Stimulated activated CD4-positive, alpha-beta T cell treated with anti-CD3 and anti-CD28 coated beads, Interleukin-1b, Interleukin-23, amount 100 ng/mL, for 48 hours (primary cell): ENCODE data around the gene CT47C1.

Experiments used
- DNase-seq: peaks from one replicate; pipeline ENCODE4 v3.0.0-alpha.2; 2020

The CT47C1 gene

GRCh38 chrX:119075270-119076025 is 2.7 kb downstream of the CT47C1 start:
- no peak for DNase-seq

- no peak for DNase-seq
These were observed 9.5 kb downstream of the CT47C1 start for GRCh38 chrX:119082278-119082677.

- no peak for DNase-seq
These were observed 12.0 kb downstream of the CT47C1 start for GRCh38 chrX:119084766-119085165.

GRCh38 chrX:119087121-119087520 is 14.3 kb downstream of the CT47C1 start:
- DNase-seq, result no peak

- DNase-seq, result no peak
These were observed 16.8 kb downstream of the CT47C1 start for GRCh38 chrX:119089619-119090018.

- DNase-seq, result no peak
These were observed 17.8 kb downstream of the CT47C1 start for GRCh38 chrX:119090627-119091026.

- DNase-seq, result no peak
These were observed 21.4 kb downstream of the CT47C1 start for GRCh38 chrX:119093991-119094735.

- no peak for DNase-seq
These were observed 22.0 kb downstream of the CT47C1 start for GRCh38 chrX:119094819-119095218.

- no peak for DNase-seq
These were observed 23.1 kb downstream of the CT47C1 start for GRCh38 chrX:119095936-119096335.

GRCh38 chrX:119101168-119101567 is 28.4 kb downstream of the CT47C1 start:
- no peak for DNase-seq

GRCh38 chrX:119105826-119106225 is 33.0 kb downstream of the CT47C1 start:
- DNase-seq, result no peak

GRCh38 chrX:119107206-119107605 is 34.4 kb downstream of the CT47C1 start:
- no peak for DNase-seq

GRCh38 chrX:119118780-119119395 is 46.1 kb downstream of the CT47C1 start:
- peak; percentile 36 for DNase-seq

- no peak for DNase-seq
These were observed 48.5 kb downstream of the CT47C1 start for GRCh38 chrX:119121341-119121740.
